DMS 273 treated with DMSO at 0.1 percent for 48 hours (cell line): ENCODE results near the gene GNAZ.

Experiments used
- DNase-seq: peaks from one replicate; lab custom pipeline; 2025; lab: John Stamatoyannopoulos, UW

Gene GNAZ

DNA sequence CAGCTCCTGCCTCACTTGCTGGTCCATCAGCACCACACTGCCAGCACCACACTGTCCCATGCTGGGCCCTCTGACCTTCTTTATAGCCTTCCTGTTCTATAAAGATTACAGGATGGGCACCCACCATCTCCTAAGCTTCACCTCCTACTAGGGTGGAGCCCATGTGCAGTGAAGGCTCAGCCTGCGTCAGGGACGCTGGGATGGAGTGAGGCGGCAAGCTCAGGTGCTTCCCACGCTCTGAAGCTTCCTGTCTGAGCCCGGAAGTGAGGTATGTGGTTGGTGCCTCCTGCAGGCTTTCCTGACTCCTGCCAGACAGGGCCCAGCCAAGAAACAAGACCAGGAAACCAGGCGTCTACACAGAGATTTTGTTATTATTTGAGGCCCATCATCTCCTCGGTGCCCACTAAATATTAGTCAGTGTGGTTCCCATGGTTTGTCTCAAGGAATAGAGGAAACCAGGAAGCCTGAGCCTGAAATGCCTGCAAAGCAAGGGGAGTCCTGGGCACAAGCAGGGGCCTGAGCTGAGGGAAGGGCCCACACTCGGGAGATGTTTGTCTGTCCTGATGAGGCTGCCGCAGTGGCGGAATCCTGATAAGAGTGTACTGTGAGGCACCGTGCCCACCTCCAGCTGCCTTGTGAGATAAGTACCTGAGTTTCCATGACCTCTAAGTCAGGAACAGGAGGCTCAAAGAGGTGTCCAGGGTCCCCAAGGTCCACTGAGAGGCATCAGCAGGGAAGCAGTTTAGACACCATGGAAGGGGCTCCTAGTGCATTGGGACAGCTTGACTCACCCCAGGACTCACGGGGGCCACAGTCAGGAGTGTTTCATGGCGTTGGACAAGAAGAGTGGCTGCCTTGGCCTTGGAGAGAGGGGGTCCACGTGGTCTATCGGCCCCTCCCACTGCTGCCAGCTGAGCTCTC lies 49.4 kb downstream of the GNAZ start:
- DNase-seq, result no peak

DNA sequence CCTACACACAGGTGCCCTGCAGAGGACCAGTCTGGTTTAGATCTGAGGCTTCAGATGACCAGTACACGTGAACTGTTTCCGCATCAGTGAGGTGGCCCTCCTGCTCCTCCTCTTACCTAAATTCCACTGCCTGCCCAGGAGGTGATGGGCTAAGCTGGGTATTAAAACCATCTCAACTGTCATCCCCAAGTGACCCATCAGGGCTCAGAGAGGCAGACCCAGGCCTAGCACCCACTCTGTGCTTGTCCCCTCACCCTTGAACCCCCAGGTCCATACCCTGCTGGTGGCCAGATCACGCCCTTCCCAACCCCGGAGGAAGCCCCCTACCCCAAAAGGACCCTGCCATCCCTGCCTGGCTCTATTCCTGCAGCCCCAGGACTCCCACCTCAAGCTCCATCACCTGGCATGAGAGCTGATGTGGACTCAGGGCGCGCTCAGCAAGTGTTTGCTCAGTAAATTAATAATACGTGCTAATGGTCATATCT lies 50.1 kb downstream of the GNAZ start:
- no peak for DNase-seq

DNA sequence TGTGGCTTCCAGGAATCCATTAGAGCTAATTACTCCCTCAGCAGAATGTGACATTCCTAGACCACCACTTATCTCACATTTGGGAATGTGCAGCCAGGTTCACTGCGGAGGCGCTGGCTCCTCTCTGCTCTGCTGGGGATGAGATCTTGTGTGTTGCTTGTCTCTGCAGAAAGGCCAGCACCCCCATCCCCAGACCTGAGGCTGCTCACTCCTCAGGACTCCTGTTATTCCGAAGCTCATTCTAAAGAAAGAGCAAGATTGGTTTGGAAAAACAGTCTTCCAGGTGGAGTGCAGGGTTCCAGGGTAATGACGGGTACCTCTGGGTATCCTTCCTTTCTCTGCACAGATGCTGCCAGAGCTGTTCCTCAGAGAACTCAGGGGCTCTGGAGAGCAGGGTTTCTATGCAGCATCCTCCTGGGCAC lies 50.7 kb downstream of the GNAZ start:
- DNase-seq, result no peak

DNA sequence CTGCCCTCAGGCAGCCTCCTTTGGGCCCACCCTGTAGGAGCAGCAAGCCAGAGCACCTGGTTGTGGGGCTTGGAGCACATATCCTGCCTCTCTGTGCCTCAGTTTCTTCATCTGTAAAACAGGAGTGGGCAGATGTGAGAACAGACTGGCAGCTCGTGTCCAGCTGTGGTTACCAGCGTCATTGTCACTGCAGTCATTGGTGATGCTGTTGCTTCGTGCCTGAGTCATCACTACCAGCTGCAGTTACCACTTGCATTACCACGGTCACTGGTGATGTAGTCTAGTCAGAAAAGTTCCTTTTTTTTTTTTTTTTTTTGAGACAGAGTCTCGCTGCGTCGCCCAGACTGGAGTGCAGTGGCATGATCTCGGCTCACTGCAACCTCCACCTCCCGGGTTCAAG lies 51.1 kb downstream of the GNAZ start:
- DNase-seq, result no peak

DNA sequence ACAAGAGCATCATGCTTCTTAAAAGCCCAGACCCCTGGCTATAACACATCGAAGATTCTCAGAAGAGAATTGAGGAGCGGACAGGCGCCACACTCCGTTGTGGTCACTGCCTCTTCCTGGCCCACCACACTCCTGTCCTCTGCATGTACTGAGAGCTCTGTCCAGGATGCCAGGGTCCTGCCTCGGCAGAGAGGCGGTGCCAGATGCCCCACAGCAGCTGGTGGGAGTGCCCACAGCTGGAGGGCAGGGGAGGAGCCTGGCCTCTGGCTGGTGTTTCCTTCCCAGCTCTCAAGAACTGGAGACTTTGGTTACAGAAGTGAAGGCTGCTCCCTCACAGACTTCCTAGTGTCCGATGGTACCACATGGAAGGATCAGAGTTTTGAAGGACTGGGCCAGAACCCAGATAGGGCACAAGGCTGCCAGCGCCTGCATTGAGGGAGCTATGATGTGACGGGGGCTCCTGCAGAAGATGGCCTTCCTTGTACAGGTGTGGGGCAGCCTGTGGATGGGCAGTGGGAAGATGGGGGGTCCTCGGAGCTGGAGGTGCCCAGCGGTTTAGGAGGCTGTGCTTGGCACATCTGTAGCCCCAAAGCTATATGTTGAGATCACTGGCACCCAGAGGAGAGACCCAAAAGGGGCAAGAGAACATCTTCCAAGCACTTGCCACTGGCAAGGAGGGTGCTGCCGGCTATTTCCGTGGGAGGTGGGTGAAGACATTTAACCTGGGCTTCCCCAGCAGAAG lies 52.1 kb downstream of the GNAZ start:
- no peak for DNase-seq

DNA sequence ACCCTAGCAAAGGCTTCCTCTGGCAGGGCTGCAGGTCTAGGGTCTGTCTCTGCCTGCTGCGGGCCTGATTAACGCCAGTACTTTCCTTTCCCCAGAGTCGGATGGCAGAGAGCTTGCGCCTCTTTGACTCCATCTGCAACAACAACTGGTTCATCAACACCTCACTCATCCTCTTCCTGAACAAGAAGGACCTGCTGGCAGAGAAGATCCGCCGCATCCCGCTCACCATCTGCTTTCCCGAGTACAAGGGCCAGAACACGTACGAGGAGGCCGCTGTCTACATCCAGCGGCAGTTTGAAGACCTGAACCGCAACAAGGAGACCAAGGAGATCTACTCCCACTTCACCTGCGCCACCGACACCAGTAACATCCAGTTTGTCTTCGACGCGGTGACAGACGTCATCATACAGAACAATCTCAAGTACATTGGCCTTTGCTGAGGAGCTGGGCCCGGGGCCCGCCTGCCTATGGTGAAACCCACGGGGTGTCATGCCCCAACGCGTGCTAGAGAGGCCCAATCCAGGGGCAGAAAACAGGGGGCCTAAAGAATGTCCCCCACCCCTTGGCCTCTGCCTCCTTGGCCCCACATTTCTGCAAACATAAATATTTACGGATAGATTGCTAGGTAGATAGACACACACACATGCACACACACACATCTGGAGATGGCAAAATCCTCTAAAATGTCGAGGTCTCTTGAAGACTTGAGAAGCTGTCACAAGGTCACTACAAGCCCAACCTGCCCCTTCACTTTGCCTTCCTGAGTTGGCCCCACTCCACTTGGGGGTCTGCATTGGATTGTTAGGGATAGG lies 52.9 kb downstream of the GNAZ start:
- no peak for DNase-seq

DNA sequence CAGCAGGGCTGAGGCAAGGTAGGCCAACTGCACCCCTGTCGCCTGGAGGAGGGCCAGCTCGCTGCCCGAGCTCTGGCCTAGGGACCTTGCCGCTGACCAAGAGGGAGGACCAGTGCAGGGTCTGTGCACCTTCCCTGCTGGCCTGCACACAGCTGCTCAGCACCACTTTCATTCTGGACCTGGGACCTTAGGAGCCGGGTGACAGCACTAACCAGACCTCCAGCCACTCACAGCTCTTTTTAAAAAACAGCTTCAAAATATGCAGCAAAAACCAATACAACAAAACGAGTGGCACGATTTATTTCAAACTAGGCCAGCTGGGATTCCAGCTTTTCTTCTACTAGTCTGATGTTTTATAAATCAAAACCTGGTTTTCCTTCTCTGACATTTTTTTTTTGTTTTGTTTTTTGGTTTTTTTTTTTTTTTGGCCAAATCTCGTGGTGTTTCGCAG lies 53.5 kb downstream of the GNAZ start:
- DNase-seq, result no peak

DNA sequence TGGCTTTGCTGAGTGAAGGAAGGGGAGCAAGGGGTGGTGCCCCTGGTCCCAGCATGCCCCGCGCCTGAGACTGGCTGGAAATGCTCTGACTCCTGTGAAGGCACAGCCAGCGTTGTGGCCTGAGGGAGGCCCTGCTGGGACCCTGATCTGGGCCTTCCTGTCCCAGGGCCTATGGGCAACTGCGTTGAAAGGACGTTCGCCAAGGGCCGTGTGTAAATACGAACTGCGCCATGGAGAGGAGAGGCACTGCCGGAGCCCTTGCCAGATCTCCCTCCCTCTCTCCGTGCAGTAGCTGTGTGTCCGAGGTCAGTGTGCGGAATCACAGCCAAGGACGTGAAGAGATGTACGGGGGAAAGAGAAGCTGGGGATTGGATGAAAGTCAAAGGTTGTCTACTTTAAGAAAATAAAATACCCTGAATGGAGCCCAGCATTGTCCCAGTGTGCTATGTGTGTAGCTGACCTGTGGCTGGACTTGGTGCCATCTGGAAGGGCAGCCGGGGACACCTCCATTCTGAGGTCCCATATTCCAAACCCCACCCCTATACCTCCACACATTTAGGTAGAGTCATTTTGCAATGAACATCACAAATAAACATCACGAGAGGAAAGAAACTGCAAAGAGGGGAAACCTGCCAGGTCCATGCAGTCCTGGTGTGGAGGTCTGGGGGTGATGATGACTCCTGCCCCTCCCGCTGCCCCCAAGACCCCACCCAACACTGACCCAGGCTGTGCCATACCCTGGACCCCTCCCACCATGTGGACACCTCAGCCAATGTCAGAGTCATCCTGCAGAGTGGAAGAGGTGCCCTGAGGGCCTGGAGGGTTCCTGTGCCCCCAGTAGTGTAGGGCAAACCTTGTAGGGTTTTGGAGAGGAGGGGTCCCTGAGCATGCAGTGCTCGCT lies 54.5 kb downstream of the GNAZ start:
- no peak for DNase-seq

DNA sequence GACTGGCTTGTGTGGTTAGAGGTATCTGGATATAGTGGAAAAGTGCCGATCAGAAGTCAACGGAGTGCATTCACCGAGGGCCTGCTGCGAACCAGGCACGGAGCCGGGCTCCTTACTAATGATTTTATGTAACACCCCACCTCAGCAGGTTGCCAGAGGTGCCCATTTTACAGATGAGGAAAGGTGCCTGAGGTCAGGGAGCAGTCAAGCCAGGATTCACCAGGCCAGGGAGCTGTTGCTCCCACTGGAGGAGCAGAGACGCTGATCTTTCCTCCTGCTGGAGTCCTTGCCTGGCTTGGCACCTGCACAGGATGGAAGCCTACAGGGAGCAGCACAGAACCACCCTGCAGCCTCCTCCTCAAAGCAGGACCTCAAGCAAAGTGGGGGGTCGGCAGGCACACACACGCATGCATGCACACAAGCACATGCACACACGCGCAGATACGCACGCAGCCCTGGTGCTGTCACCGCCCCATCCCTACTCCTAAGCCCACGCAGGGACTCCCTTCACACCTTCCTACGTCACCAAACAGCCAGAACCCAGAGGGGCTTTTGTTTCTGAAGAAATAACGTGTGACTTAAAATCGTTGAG lies 55.3 kb downstream of the GNAZ start:
- DNase-seq, result no peak

DNA sequence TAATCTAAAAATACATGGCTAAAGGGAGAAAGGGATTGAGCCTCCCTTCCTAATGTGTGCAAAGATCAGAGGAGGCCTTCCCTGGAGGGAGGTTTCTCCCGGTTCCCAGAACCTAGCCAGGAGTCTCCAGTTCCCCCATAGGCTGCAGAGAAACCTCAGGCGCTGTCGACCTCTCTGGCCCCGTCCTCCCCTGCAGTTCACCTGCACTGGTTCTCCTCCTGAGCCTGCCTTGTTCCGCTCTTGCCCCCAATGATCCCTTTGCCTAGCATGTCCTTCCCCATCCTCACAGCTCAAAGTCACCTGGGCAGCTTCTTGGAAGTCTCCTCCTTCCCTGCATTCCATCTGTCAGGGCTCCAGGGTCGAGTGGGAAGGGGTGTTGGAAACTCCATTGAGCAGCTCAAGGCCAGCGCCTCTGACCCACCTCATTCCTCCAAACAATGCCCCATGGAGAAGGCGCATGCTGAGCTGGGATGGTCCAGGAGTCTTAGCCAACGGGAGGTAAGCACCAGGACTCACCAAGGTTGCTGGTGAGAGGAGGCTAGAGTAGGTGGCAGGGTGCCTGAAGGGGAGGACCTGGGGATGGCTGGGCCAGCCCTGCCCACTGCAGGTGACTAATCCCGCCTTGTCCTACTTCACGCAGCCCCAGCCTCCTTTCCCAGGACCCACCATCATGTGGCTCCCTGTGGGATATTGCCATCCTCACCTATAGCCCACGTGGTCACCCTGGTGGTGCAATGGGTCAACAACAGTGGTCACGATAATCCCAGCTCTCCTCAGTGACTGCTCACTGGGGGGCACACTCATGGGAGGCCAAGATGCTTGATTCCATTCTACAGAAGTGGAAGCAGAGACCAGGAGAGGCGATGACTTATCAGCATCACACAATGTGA lies 56.1 kb downstream of the GNAZ start:
- DNase-seq, result no peak

DNA sequence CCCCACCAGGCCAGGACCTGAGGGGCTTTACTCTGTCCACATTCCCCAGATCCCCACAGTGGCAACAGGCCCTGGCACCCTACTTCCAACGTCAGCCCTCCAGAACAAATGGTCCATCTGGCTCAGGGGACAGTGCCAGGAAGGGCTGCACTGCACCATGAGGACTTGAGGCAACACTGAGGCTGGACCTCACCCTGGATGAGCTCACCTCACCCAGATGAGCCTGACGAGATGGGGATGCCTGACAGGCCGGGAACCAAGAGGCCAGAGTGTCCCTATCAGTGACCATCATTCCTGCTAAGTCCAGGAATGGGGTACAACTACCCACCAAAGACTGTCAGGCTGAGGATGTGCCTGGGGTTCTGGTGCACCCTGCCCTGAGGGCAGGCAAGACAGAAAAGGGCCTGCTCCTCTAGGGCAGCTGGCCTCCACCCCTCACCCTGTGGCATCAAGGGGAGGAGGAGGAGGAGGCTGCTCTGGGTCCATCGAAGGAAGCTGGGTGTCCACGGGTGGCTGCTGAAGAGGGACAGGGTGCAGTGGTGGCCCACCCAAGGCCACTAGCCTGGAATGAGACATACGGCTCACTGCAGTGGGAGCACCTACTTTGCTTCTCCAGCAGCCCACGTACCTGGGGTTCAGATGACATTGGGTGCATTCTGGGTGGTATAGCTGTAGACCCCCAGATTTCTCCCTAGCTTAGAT lies 56.9 kb downstream of the GNAZ start:
- DNase-seq, result no peak

DNA sequence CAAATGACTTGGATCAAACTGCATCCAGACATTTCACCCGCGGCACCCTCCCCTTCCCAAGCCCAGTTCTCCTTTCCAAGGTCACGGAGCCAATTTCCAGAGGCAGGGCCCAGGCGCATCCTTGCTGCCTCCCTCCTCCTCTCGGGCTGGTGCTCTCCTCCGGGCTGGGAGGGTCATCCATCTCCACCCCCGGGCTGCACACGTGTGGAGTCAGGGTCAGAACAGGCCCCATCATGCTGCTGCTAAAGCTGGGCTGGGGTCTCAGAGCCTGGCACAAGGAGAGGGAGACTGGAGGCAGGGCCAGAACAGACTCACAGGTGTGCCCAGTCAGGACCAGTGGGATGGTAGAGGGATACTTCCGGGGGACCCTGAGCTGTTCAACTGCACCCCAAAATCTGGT lies 57.5 kb downstream of the GNAZ start:
- no peak for DNase-seq

DNA sequence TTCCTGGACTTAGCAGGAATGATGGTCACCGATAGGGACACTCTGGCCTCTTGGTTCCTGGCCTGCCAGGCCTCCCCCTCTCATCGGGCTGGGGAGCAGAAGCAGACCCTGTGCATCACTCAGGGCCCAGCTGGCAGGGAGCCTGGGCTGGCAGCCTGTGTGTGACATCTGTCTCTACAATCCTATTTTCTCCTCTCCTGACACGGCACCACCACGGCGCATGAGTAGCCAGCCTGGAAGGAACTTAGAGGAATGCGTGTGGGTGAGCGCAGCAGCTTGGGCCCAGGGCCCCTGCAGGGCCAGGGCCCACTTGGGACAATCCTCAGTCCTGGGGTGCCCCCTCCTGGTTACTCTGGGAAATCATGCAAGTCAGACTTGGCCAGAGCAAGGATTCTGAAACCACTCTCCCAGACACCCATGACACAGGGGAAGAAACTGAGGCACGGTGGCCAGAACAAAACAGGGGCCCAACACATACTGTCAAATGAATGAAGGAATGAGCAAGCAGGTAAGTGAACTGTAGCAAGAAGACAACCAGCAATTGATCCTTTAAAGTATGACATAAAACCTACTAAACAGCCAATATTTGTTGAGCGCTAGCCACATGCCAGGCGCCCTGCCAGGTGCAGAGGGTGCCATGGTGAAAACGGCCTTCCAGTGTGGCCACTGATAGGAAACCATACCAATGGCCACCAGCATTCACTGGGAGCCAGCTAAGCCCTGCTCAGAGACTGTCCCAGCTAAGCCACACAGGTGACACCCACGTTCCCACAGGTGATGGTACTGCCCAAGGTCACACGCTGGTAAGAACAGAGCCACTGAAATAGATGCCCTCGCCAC lies 58.2 kb downstream of the GNAZ start:
- DNase-seq, result peak; percentile 74

DNA sequence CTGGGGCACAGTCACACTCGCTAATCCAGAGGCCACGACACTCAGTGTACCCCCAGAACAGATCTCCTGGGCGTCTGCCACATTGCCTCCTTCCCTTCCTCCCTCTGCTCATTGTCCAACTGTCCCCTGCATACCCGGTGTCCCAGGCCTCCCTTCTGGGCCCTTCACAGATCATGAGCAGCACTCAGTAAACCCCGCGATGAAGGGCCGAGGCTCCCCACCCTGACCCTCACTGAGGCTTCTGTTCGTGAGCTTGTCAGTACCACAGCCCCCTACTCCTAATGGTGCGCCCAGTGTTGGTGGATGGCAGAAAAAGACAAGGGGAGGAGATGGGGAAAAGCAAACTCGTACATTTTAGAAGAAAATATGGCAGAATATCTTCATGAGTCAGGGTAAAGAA lies 58.8 kb downstream of the GNAZ start:
- DNase-seq, result no peak

DNA sequence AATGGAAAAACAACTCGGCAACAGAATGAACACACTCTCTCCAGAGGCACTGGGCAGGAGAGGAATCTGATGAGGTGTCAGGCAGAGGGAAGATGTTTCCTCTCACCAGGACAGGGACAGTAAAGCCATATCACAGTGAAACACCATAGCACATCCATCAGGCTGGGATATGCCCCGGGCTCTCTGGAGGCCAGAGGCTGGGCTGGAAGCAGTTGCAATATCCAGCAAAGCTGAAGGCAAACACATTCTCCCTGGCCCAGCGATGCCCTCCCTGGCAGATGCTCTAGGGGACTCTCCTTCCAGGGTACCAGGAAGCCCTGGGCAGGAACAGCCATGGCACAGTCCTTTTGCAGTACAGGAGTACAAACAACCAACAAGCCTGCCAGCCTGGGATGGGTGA lies 60.4 kb downstream of the GNAZ start:
- no peak for DNase-seq

DNA sequence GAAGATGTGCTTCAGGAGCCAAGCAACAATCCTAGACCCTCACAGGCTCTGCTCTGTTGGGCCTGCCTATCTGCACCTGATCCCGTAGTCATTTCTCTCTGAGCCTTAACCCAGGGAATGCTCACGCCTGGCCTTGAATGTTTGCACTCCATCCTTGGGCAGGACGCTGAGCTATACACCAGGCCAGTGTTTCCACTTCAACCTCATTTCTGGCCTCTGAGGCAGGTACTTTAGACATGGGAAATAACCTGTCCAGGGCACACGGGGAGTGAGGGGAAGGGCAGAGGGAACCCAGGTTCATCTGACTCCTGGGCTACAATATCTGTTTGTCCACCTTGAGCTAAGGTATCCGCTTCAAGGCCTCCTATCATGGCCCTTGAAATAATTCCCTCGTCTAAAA lies 61.6 kb downstream of the GNAZ start:
- DNase-seq, result no peak

DNA sequence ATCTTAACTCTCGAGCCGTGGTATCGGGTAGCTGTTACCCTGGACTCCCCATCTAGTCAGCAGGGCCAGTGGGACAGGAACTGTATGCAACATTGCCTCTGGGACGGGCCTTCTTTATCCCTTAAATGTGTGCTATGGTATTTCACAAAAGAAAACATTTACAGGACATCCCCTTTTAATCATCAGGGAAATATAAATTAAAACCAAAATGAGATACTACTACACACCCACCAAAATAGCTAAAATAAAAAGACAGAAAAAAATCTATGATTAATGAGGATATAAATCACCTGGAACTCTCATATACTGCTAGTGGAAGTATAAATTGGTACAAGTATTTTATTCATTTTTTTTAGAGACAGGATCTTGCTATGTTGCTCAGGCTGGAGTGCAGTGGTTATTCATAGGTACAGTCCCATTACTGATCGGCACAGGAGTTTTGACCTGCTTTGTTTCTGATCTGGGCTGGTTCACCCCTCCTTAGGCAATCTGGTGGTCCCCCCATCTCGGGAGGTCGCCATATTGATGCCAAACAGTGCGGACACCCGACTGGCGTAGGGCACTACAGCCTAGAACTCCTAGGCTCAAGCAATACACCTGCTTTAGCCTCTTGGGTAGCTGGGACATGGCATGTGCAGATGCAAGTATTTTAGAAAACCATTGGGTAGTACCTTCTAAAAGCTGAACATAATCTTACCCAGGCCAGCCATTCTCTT lies 62.2 kb downstream of the GNAZ start:
- DNase-seq, result no peak

DNA sequence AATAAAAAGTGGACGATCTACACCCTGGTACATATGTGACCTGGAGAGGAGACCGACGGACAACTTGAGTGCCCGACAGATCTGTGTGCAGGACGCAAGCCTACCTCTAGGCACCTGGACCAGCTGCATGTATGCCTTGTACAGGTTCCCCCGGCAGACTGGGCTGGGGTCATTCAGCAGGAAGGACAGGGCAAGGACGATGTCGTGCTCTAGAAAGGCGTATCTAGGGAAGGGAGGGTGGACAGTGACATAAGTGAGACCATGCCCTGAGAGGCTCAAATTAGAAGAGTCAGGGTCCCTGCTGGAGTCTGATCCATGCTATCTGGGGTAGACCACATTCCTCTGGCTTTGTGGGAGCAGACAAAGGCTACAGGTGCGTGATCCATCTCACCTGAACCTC lies 63.6 kb downstream of the GNAZ start:
- DNase-seq, result no peak
